Ascending aorta (tissue), 2 donors: ENCODE data around the gene PPL. TPM values are rescaled to one million over a fixed set of nuclear protein-coding genes. Genes with fewer than 3 reads are reported as not detected.

Experiments used
- DNase-seq, 2 donors: peaks; one replicate each; pipeline ENCODE4 v3.0.0-alpha.2; 2019; ENCODE audit warnings: low spot score in 2 of 2
- H3K27ac ChIP-seq, 2 donors: fragments of 200-600 bp; sonication (generic); one replicate each; pipeline ENCODE4 v1.5.1; 2016 to 2017; ENCODE audit warnings: mild to moderate bottlenecking in 1 of 2
- H3K27me3 ChIP-seq: fragments of 200-600 bp; sonication (generic); one replicate; pipeline ENCODE4 v1.5.1; 2017
- H3K36me3 ChIP-seq, 2 donors: fragments of 200-600 bp; sonication (generic); one replicate each; pipeline ENCODE4 v1.5.1; 2016
- H3K4me1 ChIP-seq, 2 donors: fragments of 200-600 bp; sonication (generic); one replicate each; pipeline ENCODE4 v1.5.1; 2016 to 2017; ENCODE audit warnings: mild to moderate bottlenecking in 1 of 2
- H3K4me3 ChIP-seq, 2 donors: fragments of 200-600 bp; sonication (generic); one replicate each; pipeline ENCODE4 v1.5.1; 2016 to 2017; ENCODE audit warnings: mild to moderate bottlenecking in 1 of 2
- H3K9me3 ChIP-seq, 2 donors: fragments of 200-600 bp; sonication (generic); one replicate each; pipeline ENCODE4 v1.5.1; 2016
- CTCF ChIP-seq, 3 experiments: fragments of 200-600 bp in 2 of 3; fragments of 450-650 bp in 1 of 3; sonication (generic) in 2 of 3; IDR thresholded peaks; one replicate each; pipeline ENCODE4 v1.5.1; 2016 to 2019; ENCODE audit warnings: antibody characterized with exemption in 3 of 3, mild to moderate bottlenecking in 1 of 3, moderate library complexity in 1 of 3
- intact Hi-C: fragments of 100-400 bp; cut with DNase I; formaldehyde crosslinking; loops from one replicate; pipeline ENCODE4 v1.15.1; 2023
- total RNA-seq: library from RNA; depleted of rRNA; stranded (reverse); fragments of >200 nt; gene quantifications from one replicate; pipeline ENCODE4 v1.1.0, GENCODE V29; 2016

PPL gene
- total RNA-seq, 1 donor from 2014 or later, result 25.7 TPM

- H3K27me3 ChIP-seq, result no peaks in the 10 kb centered on the region
- intact Hi-C loops, result no loop called here
- no peaks in the 10 kb centered on the region for H3K36me3 ChIP-seq
- H3K9me3 ChIP-seq, result no peaks in the 10 kb centered on the region
- H3K27ac ChIP-seq, result no peak overlapping the region
- no peak for TF ChIP-seq CTCF (IDR thresholded peaks at IDR 0.05)
- DNase-seq, result no peak
- H3K4me3 ChIP-seq, result no peak overlapping the region
- no peaks in the 10 kb centered on the region for H3K4me1 ChIP-seq
These were observed 27.1 kb downstream of the PPL start for GRCh38 chr16:4909825-4910224.

GRCh38 chr16:4908854-4909401 is 28.0 kb downstream of the PPL start:
- H3K36me3 ChIP-seq, result no peaks in the 10 kb centered on the region
- no peak overlapping the region for H3K4me3 ChIP-seq
- no peaks in the 10 kb centered on the region for H3K27me3 ChIP-seq
- no peak for TF ChIP-seq CTCF (IDR thresholded peaks at IDR 0.05)
- H3K27ac ChIP-seq, result no peak overlapping the region
- intact Hi-C loops, result no loop called here
- no peaks in the 10 kb centered on the region for H3K4me1 ChIP-seq
- no peaks in the 10 kb centered on the region for H3K9me3 ChIP-seq
- DNase-seq, result no peak

GRCh38 chr16:4904942-4905615 is 31.9 kb downstream of the PPL start:
- Histone ChIP-seq H3K36me3 (peaks cover 3 to 4% of the 10 kb centered on the region in 2 donors), H3K4me1 (no peaks in the 10 kb centered on the region), H3K4me3 (no peak overlapping the region), H3K9me3 (no peaks in the 10 kb centered on the region), H3K27ac (no peak overlapping the region), H3K27me3 (no peaks in the 10 kb centered on the region)
- TF ChIP-seq CTCF (IDR thresholded peaks at IDR 0.05), result no peak
- intact Hi-C loops, result no loop called here
- DNase-seq, result no peak

- H3K27me3 ChIP-seq, result no peaks in the 10 kb centered on the region
- TF ChIP-seq CTCF (IDR thresholded peaks at IDR 0.05), result no peak
These were observed 32.6 kb downstream of the PPL start for GRCh38 chr16:4904108-4904941.

GRCh38 chr16:4902038-4902437 is 34.9 kb downstream of the PPL start:
- peaks cover 0 to 3% of the 10 kb centered on the region in 2 donors for H3K9me3 ChIP-seq
- intact Hi-C loops, result no loop called here

More at GRCh38 chr16:4904108-4904941, 32.6 kb downstream of the PPL start:
- DNase-seq, result no peak
- intact Hi-C loops, result no loop called here
- Histone ChIP-seq H3K9me3 (no peaks in the 10 kb centered on the region), H3K4me1 (no peaks in the 10 kb centered on the region), H3K36me3 (peaks cover 3 to 7% of the 10 kb centered on the region in 2 donors), H3K4me3 (no peak overlapping the region), H3K27ac (no peak overlapping the region)

More at GRCh38 chr16:4902038-4902437, 34.9 kb downstream of the PPL start:
- H3K27ac ChIP-seq, result no peak overlapping the region
- H3K27me3 ChIP-seq, result no peaks in the 10 kb centered on the region
- H3K4me3 ChIP-seq, result no peak overlapping the region
- TF ChIP-seq CTCF (IDR thresholded peaks at IDR 0.05), result no peak
- H3K36me3 ChIP-seq, result peaks cover 15 to 27% of the 10 kb centered on the region in 2 donors
- H3K4me1 ChIP-seq, result no peaks in the 10 kb centered on the region
- no peak for DNase-seq
